ENCODE data around the gene PRSS8.

DNA sequence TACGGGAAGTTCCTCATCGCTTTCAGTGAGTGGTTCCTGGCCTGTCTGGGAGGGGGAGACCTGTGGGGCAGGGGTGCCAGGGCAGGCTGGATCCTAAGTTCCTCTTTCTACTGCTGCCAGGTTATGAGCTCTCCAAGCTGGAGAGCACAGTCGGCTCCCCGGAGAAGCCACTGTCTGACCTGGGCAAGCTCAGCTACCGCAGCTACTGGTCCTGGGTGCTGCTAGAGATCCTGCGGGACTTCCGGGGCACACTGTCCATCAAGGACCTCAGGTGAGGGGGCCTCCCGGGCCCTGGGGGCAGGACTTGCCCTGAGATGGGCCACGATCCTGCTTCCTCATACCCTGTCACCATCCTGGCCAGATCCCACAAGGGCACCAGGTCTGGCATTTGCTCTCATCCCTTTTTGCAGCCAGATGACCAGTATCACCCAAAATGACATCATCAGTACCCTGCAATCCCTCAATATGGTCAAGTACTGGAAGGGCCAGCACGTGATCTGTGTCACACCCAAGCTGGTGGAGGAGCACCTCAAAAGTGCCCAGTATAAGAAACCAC lies 5.1 kb downstream of the PRSS8 start:
- TF ChIP-seq CTCF (IDR thresholded peaks at IDR 0.05; ENCODE audit: insufficient read depth, low read length, poor library complexity, severe bottlenecking) (no peak), EZH2phosphoT487 (conservative IDR thresholded peaks at IDR 0.05; ENCODE audit: low read length) (no peak)
